BE2C (cell line): ENCODE measurements around the gene SYT14.

Experiments
- DNase-seq: peaks from one replicate; pipeline ENCODE4 v3.0.0-alpha.2; 2020
- H3K27me3 ChIP-seq: fragments of 250-450 bp; sonication (Bioruptor Pico); 2 replicates; pipeline ENCODE4 v1.5.1; 2020; ENCODE audit warnings: mild to moderate bottlenecking
- H3K36me3 ChIP-seq: fragments of 250-450 bp; sonication (Bioruptor Pico); 2 replicates; pipeline ENCODE4 v1.5.1; 2020; ENCODE audit warnings: mild to moderate bottlenecking
- H3K4me1 ChIP-seq: fragments of 250-450 bp; sonication (Bioruptor Pico); 2 replicates; pipeline ENCODE4 v1.5.1; 2020
- H3K4me3 ChIP-seq: 2 replicates; pipeline ENCODE4 v1.5.1; 2011; ENCODE audit warnings: low read depth, low read length
- H3K9me3 ChIP-seq: fragments of 250-450 bp; sonication (Bioruptor Pico); 2 replicates; pipeline ENCODE4 v1.5.1; 2020
- TF ChIP-seq, protein P1 (sequence below): IDR thresholded peaks from 2 replicates; pipeline ENCODE4 v1.5.1; 2012; ENCODE audit warnings: mild to moderate bottlenecking, low read depth, low read length

The SYT14 gene

DNA sequence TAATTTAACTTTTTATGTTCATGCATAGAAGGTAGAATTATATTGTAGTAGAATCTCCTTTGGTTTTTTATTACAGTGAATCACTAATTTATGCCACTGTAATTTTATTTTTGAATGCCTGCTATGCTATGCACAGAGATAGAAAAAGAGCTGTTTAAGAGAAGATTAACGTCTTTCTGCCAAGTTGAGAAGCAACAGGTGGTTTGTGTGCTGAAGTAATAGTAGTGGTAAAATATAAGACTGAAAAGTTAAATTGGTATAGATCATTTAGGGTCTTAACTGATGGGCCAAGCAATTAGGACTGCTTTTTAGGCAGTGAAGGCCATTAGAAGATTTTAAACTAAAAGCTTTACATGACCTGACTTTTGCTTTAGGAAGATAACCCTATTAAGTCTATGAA, 115.1 kb downstream of the SYT14 start:
- peaks cover 11% of the 10 kb centered on the region for H3K36me3 ChIP-seq
- TF ChIP-seq, protein P1, sequence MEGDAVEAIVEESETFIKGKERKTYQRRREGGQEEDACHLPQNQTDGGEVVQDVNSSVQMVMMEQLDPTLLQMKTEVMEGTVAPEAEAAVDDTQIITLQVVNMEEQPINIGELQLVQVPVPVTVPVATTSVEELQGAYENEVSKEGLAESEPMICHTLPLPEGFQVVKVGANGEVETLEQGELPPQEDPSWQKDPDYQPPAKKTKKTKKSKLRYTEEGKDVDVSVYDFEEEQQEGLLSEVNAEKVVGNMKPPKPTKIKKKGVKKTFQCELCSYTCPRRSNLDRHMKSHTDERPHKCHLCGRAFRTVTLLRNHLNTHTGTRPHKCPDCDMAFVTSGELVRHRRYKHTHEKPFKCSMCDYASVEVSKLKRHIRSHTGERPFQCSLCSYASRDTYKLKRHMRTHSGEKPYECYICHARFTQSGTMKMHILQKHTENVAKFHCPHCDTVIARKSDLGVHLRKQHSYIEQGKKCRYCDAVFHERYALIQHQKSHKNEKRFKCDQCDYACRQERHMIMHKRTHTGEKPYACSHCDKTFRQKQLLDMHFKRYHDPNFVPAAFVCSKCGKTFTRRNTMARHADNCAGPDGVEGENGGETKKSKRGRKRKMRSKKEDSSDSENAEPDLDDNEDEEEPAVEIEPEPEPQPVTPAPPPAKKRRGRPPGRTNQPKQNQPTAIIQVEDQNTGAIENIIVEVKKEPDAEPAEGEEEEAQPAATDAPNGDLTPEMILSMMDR = no peak

DNA sequence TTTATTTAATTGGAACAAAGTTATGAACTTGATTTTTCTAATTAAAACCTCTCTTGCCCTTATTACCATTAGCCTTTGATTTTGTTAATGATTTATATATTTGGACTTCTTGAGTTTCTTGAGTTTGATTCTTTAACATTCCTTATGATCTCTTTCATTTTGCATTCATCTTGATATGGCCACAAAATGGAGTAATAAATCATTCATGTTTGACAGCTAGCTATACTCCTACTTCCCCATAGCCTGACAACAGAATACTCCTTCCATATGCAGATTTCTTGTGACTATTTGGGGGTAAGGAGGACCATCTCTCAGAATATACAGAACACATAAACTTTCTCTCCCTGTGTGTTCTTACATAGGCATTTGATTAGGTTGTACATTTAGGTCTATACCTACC, 119.6 kb downstream of the SYT14 start:
- no peaks in the 10 kb centered on the region; the same call in 1 of the 2 replicates for H3K4me1 ChIP-seq
- H3K9me3 ChIP-seq = no peaks in the 10 kb centered on the region
- no peak overlapping the region for H3K4me3 ChIP-seq
- TF ChIP-seq, protein P1 = no peak
- no peaks in the 10 kb centered on the region for H3K27me3 ChIP-seq
- DNase-seq = no peak
- peaks cover 6% of the 10 kb centered on the region; the same call in 1 of the 2 replicates for H3K36me3 ChIP-seq

More for the DNA sequence above, 115.1 kb downstream of the SYT14 start:
- Histone ChIP-seq H3K27me3 (no peaks in the 10 kb centered on the region), H3K4me1 (no peaks in the 10 kb centered on the region; the same call in 1 of the 2 replicates), H3K4me3 (no peak overlapping the region), H3K9me3 (no peaks in the 10 kb centered on the region)
- no peak for DNase-seq

GRCh38 chr1:210061992-210062391, 124.0 kb downstream of the SYT14 start:
- no peak for DNase-seq
- Histone ChIP-seq H3K4me1 (no peaks in the 10 kb centered on the region; the same call in 1 of the 2 replicates), H3K9me3 (no peaks in the 10 kb centered on the region), H3K4me3 (no peak overlapping the region), H3K36me3 (peaks cover 3% of the 10 kb centered on the region; the same call in 1 of the 2 replicates), H3K27me3 (no peaks in the 10 kb centered on the region)
- TF ChIP-seq, protein P1 = no peak

- Histone ChIP-seq H3K4me1 (peaks cover 14% of the 10 kb centered on the region; the same call in 1 of the 2 replicates), H3K9me3 (no peaks in the 10 kb centered on the region), H3K36me3 (no peaks in the 10 kb centered on the region), H3K27me3 (no peaks in the 10 kb centered on the region), H3K4me3 (no peak overlapping the region)
- TF ChIP-seq, protein P1 = no peak
- DNase-seq = no peak
These were observed 132.5 kb downstream of the SYT14 start for GRCh38 chr1:210070531-210070930.

DNA sequence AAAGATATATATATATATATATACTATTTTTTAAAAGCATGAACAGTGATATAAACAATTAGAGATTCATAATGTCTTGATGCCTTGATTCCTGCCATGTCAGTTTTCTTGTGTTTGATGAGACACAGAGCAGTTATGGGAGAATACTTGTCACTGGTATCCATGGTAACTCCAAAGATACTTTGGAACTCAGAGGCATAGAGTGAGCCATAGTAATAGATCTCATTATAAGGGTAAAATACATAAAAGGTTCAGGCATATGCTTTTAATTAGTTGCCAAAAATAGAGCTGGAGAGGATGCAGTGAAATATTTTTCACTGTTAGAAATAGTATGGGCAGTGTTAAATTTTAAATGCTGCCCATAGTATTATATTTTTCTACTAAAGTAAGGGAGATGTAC, 134.1 kb downstream of the SYT14 start:
- no peak for DNase-seq

GRCh38 chr1:210072896-210073504, 135.0 kb downstream of the SYT14 start:
- H3K27me3 ChIP-seq = no peaks in the 10 kb centered on the region
- H3K36me3 ChIP-seq = no peaks in the 10 kb centered on the region
- no peak for DNase-seq
- H3K4me3 ChIP-seq = no peak overlapping the region
- H3K4me1 ChIP-seq = peaks cover 7% of the 10 kb centered on the region; the same call in 1 of the 2 replicates
- H3K9me3 ChIP-seq = no peaks in the 10 kb centered on the region
- TF ChIP-seq, protein P1 = no peak

More for the DNA sequence above, 134.1 kb downstream of the SYT14 start:
- Histone ChIP-seq H3K9me3 (no peaks in the 10 kb centered on the region), H3K4me3 (no peak overlapping the region), H3K4me1 (peaks cover 14% of the 10 kb centered on the region; the same call in 1 of the 2 replicates), H3K27me3 (no peaks in the 10 kb centered on the region), H3K36me3 (no peaks in the 10 kb centered on the region)
- TF ChIP-seq, protein P1 = no peak
